Measurements from ENCODE around the gene OBSCN.

OBSCN gene

GRCh38 chr1:228307218-228308023 is 99.6 kb downstream of the OBSCN start:
- DNase-seq (ENCODE audit: low spot score): no peak

- no peak for DNase-seq (ENCODE audit: low spot score)
Measured at GRCh38 chr1:228308085-228308601, 100.3 kb downstream of the OBSCN start.

GRCh38 chr1:228308628-228309325 is 100.9 kb downstream of the OBSCN start:
- no peak for DNase-seq (ENCODE audit: low spot score)

GRCh38 chr1:228309326-228310067 is 101.7 kb downstream of the OBSCN start:
- DNase-seq (ENCODE audit: low spot score): no peak

- DNase-seq (ENCODE audit: low spot score): no peak
Measured at GRCh38 chr1:228310162-228310792, 102.4 kb downstream of the OBSCN start.

- no peak for DNase-seq (ENCODE audit: low spot score)
Measured at GRCh38 chr1:228311091-228311490, 103.2 kb downstream of the OBSCN start.

- no peak for DNase-seq (ENCODE audit: low spot score)
Measured at GRCh38 chr1:228312136-228312764, 104.4 kb downstream of the OBSCN start.

- DNase-seq (ENCODE audit: low spot score): no peak
Measured at GRCh38 chr1:228313536-228314277, 105.9 kb downstream of the OBSCN start.

- no peak for DNase-seq (ENCODE audit: low spot score)
Measured at GRCh38 chr1:228314315-228314657, 106.4 kb downstream of the OBSCN start.

- DNase-seq (ENCODE audit: low spot score): no peak
Measured at GRCh38 chr1:228314658-228315483, 107.0 kb downstream of the OBSCN start.

GRCh38 chr1:228315484-228315944 is 107.7 kb downstream of the OBSCN start:
- no peak for DNase-seq (ENCODE audit: low spot score)

- DNase-seq (ENCODE audit: low spot score): peak; percentile 3
Measured at GRCh38 chr1:228315945-228316588, 108.2 kb downstream of the OBSCN start.

- no peak for DNase-seq (ENCODE audit: low spot score)
Measured at GRCh38 chr1:228316589-228317387, 108.9 kb downstream of the OBSCN start.

- DNase-seq (ENCODE audit: low spot score): no peak
Measured at GRCh38 chr1:228317411-228317828, 109.6 kb downstream of the OBSCN start.

GRCh38 chr1:228317891-228318810 is 110.3 kb downstream of the OBSCN start:
- DNase-seq (ENCODE audit: low spot score): no peak

- no peak for DNase-seq (ENCODE audit: low spot score)
Measured at GRCh38 chr1:228318823-228319241, 111.0 kb downstream of the OBSCN start.

- DNase-seq (ENCODE audit: low spot score): no peak
Measured at GRCh38 chr1:228319352-228320088, 111.7 kb downstream of the OBSCN start.

All from kidney tubule cell (primary cell).